ENCODE measurements around the gene TMEM132D. TPM values are rescaled to one million over a fixed set of nuclear protein-coding genes. Genes with fewer than 3 reads are reported as not detected.

TMEM132D gene
- polyA plus RNA-seq, 1 experiment, result not detected

- H3K27me3 ChIP-seq (ENCODE audit: control insufficient read depth, insufficient read depth, low read length), result no peaks in the 10 kb centered on the region
- peaks cover 15% of the 10 kb centered on the region for H3K9me3 ChIP-seq (ENCODE audit: control insufficient read depth, insufficient read depth, low read length)
- no peak for DNase-seq (ENCODE audit: low read depth, low spot score)
- TF ChIP-seq CTCF (IDR thresholded peaks at IDR 0.05; ENCODE audit: low read depth, low read length), result no peak
- CTCF ChIA-PET, result no interaction called here
- no peak overlapping the region for H3K4me3 ChIP-seq (ENCODE audit: low read depth, low read length)
- H3K27ac ChIP-seq (ENCODE audit: low read depth, low read length), result no peak overlapping the region
- POLR2A ChIA-PET, result no interaction called here
Measured at GRCh38 chr12:129312048-129312447, 591.8 kb downstream of the TMEM132D start.

- Histone ChIP-seq H3K9me3 (ENCODE audit: control insufficient read depth, insufficient read depth, low read length) (peaks cover 15% of the 10 kb centered on the region), H3K4me3 (ENCODE audit: low read depth, low read length) (no peak overlapping the region), H3K27ac (ENCODE audit: low read depth, low read length) (no peak overlapping the region), H3K27me3 (ENCODE audit: control insufficient read depth, insufficient read depth, low read length) (no peaks in the 10 kb centered on the region)
- CTCF ChIA-PET, result interaction anchor here (0.7 kb wide), 1 partner anchor 240 kb away, joined by 4 read pairs; no protein-coding TSS in a partner anchor
- TF ChIP-seq CTCF (IDR thresholded peaks at IDR 0.05; ENCODE audit: low read depth, low read length), result no peak
- POLR2A ChIA-PET, result no interaction called here
- no peak for DNase-seq (ENCODE audit: low read depth, low spot score)
Measured at GRCh38 chr12:129310346-129310745, 593.5 kb downstream of the TMEM132D start.

GRCh38 chr12:129305851-129306250 lies 598.0 kb downstream of the TMEM132D start:
- TF ChIP-seq CTCF (IDR thresholded peaks at IDR 0.05; ENCODE audit: low read depth, low read length), result no peak
- CTCF ChIA-PET, result no interaction called here
- POLR2A ChIA-PET, result no interaction called here

DNA sequence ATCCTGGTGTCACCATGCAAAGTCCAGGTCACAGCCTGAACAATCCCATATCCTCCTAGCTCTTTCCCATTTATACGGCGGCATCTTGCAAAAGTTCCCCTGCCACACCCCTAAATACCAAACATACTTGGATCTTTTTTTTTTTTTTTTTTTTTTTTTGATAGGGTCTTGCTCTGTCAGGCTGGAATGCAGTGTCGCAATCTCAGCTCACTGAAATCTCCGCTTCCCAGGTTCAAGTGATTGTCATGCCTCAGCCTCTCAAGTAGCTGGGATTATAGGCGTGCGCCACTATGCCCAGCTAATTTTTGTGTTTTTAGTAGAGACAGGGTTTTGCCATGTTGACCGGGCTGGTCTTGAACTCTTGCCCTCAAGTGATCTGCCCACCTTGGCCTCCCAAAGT lies 599.3 kb downstream of the TMEM132D start:
- Histone ChIP-seq H3K27me3 (ENCODE audit: control insufficient read depth, insufficient read depth, low read length) (no peaks in the 10 kb centered on the region), H3K27ac (ENCODE audit: low read depth, low read length) (no peak overlapping the region), H3K9me3 (ENCODE audit: control insufficient read depth, insufficient read depth, low read length) (peaks cover 22% of the 10 kb centered on the region), H3K4me3 (ENCODE audit: low read depth, low read length) (no peak overlapping the region)
- no peak for TF ChIP-seq CTCF (IDR thresholded peaks at IDR 0.05; ENCODE audit: low read depth, low read length)
- DNase-seq (ENCODE audit: low read depth, low spot score), result no peak
- POLR2A ChIA-PET, result no interaction called here
- CTCF ChIA-PET, result no interaction called here

More at GRCh38 chr12:129305851-129306250, 598.0 kb downstream of the TMEM132D start:
- Histone ChIP-seq H3K27ac (ENCODE audit: low read depth, low read length) (no peak overlapping the region), H3K9me3 (ENCODE audit: control insufficient read depth, insufficient read depth, low read length) (peaks cover 28% of the 10 kb centered on the region), H3K4me3 (ENCODE audit: low read depth, low read length) (no peak overlapping the region), H3K27me3 (ENCODE audit: control insufficient read depth, insufficient read depth, low read length) (no peaks in the 10 kb centered on the region)
- no peak for DNase-seq (ENCODE audit: low read depth, low spot score)

DNA sequence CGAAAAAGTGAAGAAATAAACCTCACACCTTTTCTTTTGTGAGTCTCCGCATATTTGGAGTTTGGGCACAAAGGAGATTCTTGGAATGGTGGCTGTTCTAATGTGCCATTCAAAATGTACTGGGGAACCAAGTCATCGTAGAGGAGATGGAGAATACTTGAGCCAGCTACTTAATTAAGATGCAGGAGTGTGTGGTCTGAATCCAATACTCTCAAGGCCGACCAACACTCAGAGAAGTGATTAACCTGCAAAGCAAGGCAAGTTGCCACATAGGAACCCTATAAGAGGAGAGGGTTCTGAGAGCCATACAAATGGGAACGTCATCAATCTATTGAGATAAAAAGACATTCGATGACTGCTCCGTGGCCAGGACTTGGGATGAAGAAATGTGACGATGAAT lies 603.8 kb downstream of the TMEM132D start:
- no peak overlapping the region for H3K4me3 ChIP-seq (ENCODE audit: low read depth, low read length)
- no peaks in the 10 kb centered on the region for H3K27me3 ChIP-seq (ENCODE audit: control insufficient read depth, insufficient read depth, low read length)
- no peak for DNase-seq (ENCODE audit: low read depth, low spot score)
- POLR2A ChIA-PET, result no interaction called here
- H3K27ac ChIP-seq (ENCODE audit: low read depth, low read length), result no peak overlapping the region
- CTCF ChIA-PET, result no interaction called here
- TF ChIP-seq CTCF (IDR thresholded peaks at IDR 0.05; ENCODE audit: low read depth, low read length), result no peak
- peaks cover 38% of the 10 kb centered on the region for H3K9me3 ChIP-seq (ENCODE audit: control insufficient read depth, insufficient read depth, low read length)

All from AG04450 (cell line).